H1 (cell line): Measurements from ENCODE around the gene ACTRT3. TPM values are rescaled to one million over a fixed set of nuclear protein-coding genes. Genes with fewer than 3 reads are reported as not detected.

Experiments used
- CTCF ChIA-PET: fragments of 300-600 bp; sonication (Branson Sonifier 250); formaldehyde crosslinking; loops from one replicate; lab custom pipeline; 2021; ENCODE audit not compliant: partially characterized antibody; lab: Charles Lee
- POLR2A ChIA-PET: fragments of 300-600 bp; sonication (Branson Sonifier 250); formaldehyde crosslinking; loops from one replicate; lab custom pipeline; 2021; ENCODE audit warnings: inconsistent platforms; ENCODE audit not compliant: partially characterized antibody; lab: Charles Lee
- DNase-seq, 2 experiments: peaks; one replicate each; pipeline versions ENCODE4 v3.0.0 to v3.0.0-alpha.2; 2010 to 2022; ENCODE audit warnings: low spot score in 2 of 2, low read depth in 1 of 2, mixed read lengths in 1 of 2
- FAIRE-seq: peaks from 2 replicates; lab custom pipeline; 2011; peaks lifted over from hg19 to GRCh38; lab: Jason Lieb, UNC
- H2AFZ ChIP-seq: 2 replicates; pipeline ENCODE4 v1.8.1; 2012; ENCODE audit warnings: low read length, inconsistent platforms
- H2AK5ac ChIP-seq: 2 replicates; pipeline ENCODE4 v1.6.1; 2013; ENCODE audit warnings: low read depth, low read length
- H2BK120ac ChIP-seq: replicated peaks from 2 replicates; pipeline ENCODE3; 2013; ENCODE audit warnings: low read depth, low read length, inconsistent platforms
- H2BK12ac ChIP-seq: 2 replicates; pipeline ENCODE4 v1.6.1; 2013; ENCODE audit warnings: low read depth, low read length
- H2BK15ac ChIP-seq: 2 replicates; pipeline ENCODE4 v1.6.1; 2013; ENCODE audit warnings: low read length
- H2BK20ac ChIP-seq: 2 replicates; pipeline ENCODE4 v1.6.1; 2013; ENCODE audit warnings: low read length
- H2BK5ac ChIP-seq: 2 replicates; pipeline ENCODE4 v1.6.1; 2013; ENCODE audit warnings: low read depth, low read length
- H3K14ac ChIP-seq: 2 replicates; pipeline ENCODE4 v1.6.1; 2013; ENCODE audit warnings: inconsistent platforms; ENCODE audit not compliant: insufficient read length
- H3K18ac ChIP-seq: 2 replicates; pipeline ENCODE4 v1.6.1; 2013; ENCODE audit warnings: low read length; ENCODE audit errors: extremely low read depth
- H3K23ac ChIP-seq: 2 replicates; pipeline ENCODE4 v1.6.1; 2013; ENCODE audit warnings: inconsistent platforms; ENCODE audit not compliant: insufficient read length
- H3K23me2 ChIP-seq: 2 replicates; pipeline ENCODE4 v1.6.1; 2013; ENCODE audit warnings: low read depth, low read length
- H3K27ac ChIP-seq: 2 replicates; pipeline ENCODE4 v1.6.1; 2011; ENCODE audit warnings: low read depth, low read length, inconsistent platforms
- H3K27me3 ChIP-seq, 4 experiments: replicated peaks in 1 of 4; 1 replicate in 1 of 4; 2 replicates in 3 of 4; pipeline versions ENCODE4 v1.6.1 to v1.8.1; 2011 to 2013; ENCODE audit warnings: low read length in 3 of 4, mild to moderate bottlenecking in 3 of 4, inconsistent platforms in 2 of 4, mixed read lengths in 2 of 4, moderate library complexity in 1 of 4; ENCODE audit not compliant: control insufficient read depth in 3 of 4, insufficient read depth in 3 of 4; ENCODE audit errors: extremely low read depth in 1 of 4
- H3K36me3 ChIP-seq, 4 experiments: 2 replicates each; pipeline versions ENCODE4 v1.6.1 to v1.8.1; 2011 to 2013; ENCODE audit warnings: mild to moderate bottlenecking in 4 of 4, low read length in 3 of 4, moderate library complexity in 2 of 4, control low read depth in 1 of 4, inconsistent platforms in 1 of 4; ENCODE audit not compliant: insufficient read depth in 4 of 4, control insufficient read depth in 2 of 4
- H3K4ac ChIP-seq: replicated peaks from 2 replicates; pipeline ENCODE3; 2013; ENCODE audit warnings: low read length, low read depth, mixed read lengths, inconsistent platforms; ENCODE audit not compliant: insufficient read length
- H3K4me1 ChIP-seq, 4 experiments: replicated peaks in 1 of 4; 1 replicate in 1 of 4; 2 replicates in 3 of 4; pipeline versions ENCODE4 v1.6.1 to v1.8.1; 2011 to 2013; ENCODE audit warnings: low read length in 3 of 4, inconsistent platforms in 2 of 4, mixed read lengths in 1 of 4; ENCODE audit not compliant: insufficient read depth in 4 of 4, control insufficient read depth in 3 of 4
- H3K4me2 ChIP-seq, 2 experiments: 2 replicates each; pipeline versions ENCODE4 v1.6.1 to v1.8.1; 2011 to 2013; ENCODE audit warnings: low read depth in 2 of 2, low read length in 2 of 2, control low read depth in 1 of 2, inconsistent platforms in 1 of 2, mild to moderate bottlenecking in 1 of 2; ENCODE audit not compliant: insufficient read depth in 1 of 2
- H3K4me3 ChIP-seq, 4 experiments: fragments of 200-600, 300-600 bp in 1 of 4; sonication (generic), shearing (Covaris generic), sonication (Bioruptor Twin) in 1 of 4; 2 replicates each; pipeline versions ENCODE4 v1.5.1 to v1.8.1; 2011 to 2016; ENCODE audit warnings: low read length in 4 of 4, low read depth in 3 of 4, control low read depth in 2 of 4, inconsistent platforms in 2 of 4, mild to moderate bottlenecking in 2 of 4, mixed read lengths in 1 of 4, moderate library complexity in 1 of 4; ENCODE audit not compliant: insufficient read depth in 2 of 4; ENCODE audit errors: extremely low read depth in 1 of 4
- H3K56ac ChIP-seq: replicated peaks from 2 replicates; pipeline ENCODE3; 2013; ENCODE audit warnings: low read depth, mild to moderate bottlenecking, mixed read lengths, low read length, inconsistent platforms; ENCODE audit not compliant: insufficient read length
- H3K79me1 ChIP-seq: 2 replicates; pipeline ENCODE4 v1.6.1; 2013; ENCODE audit warnings: low read depth, low read length, control low read depth
- H3K79me2 ChIP-seq, 2 experiments: 2 replicates each; pipeline versions ENCODE4 v1.6.1 to v1.8.1; 2012 to 2013; ENCODE audit warnings: low read length in 2 of 2, mild to moderate bottlenecking in 2 of 2, inconsistent platforms in 1 of 2; ENCODE audit not compliant: insufficient read depth in 2 of 2, control insufficient read depth in 1 of 2
- H3K9ac ChIP-seq, 4 experiments: replicated peaks in 1 of 4; 1 replicate in 1 of 4; 2 replicates in 3 of 4; pipeline versions ENCODE4 v1.6.1 to v1.8.1; 2011 to 2013; ENCODE audit warnings: low read depth in 3 of 4, low read length in 3 of 4, control low read depth in 2 of 4, mild to moderate bottlenecking in 2 of 4, moderate library complexity in 2 of 4, inconsistent platforms in 1 of 4; ENCODE audit errors: extremely low read depth in 1 of 4
- H3K9me3 ChIP-seq, 2 experiments: 2 replicates each; pipeline versions ENCODE4 v1.6.1 to v1.8.1; 2012 to 2013; ENCODE audit warnings: mild to moderate bottlenecking in 2 of 2, moderate library complexity in 2 of 2, control low read depth in 1 of 2, inconsistent platforms in 1 of 2, low read depth in 1 of 2, low read length in 1 of 2, mixed read lengths in 1 of 2; ENCODE audit not compliant: insufficient read depth in 2 of 2
- H4K20me1 ChIP-seq, 2 experiments: replicated peaks in 1 of 2; 2 replicates each; pipeline versions ENCODE3 to v1.8.1; 2011 to 2013; ENCODE audit warnings: inconsistent platforms in 2 of 2, low read length in 2 of 2, mild to moderate bottlenecking in 1 of 2; ENCODE audit not compliant: insufficient read depth in 2 of 2, control insufficient read depth in 1 of 2
- H4K5ac ChIP-seq: 2 replicates; pipeline ENCODE4 v1.6.1; 2013; ENCODE audit warnings: low read length, low read depth, mixed read lengths, inconsistent platforms; ENCODE audit not compliant: insufficient read length
- H4K8ac ChIP-seq: 2 replicates; pipeline ENCODE4 v1.8.0; 2013; ENCODE audit warnings: mild to moderate bottlenecking, moderate library complexity, low read length, inconsistent platforms; ENCODE audit not compliant: insufficient read depth; ENCODE audit errors: extremely low read depth
- H4K91ac ChIP-seq: replicated peaks from 2 replicates; pipeline ENCODE3; 2013; ENCODE audit warnings: low read length, mixed read lengths, inconsistent platforms; ENCODE audit not compliant: insufficient read length
- BCL11A ChIP-seq, 2 experiments: IDR thresholded peaks; one replicate each; pipeline ENCODE4 v1.6.1; 2011; ENCODE audit warnings: low read depth in 2 of 2, low read length in 2 of 2, mild to moderate bottlenecking in 2 of 2
- CBX5 ChIP-seq: fragments of 300-800, 300-1000 bp; sonication (generic); IDR thresholded peaks from 2 replicates; pipeline ENCODE4 v1.7.1; 2016; ENCODE audit warnings: antibody characterized with exemption, low read length, low read depth
- GTF2F1 ChIP-seq: IDR thresholded peaks from 2 replicates; pipeline ENCODE4 v1.6.1; 2012; ENCODE audit warnings: low read depth, low read length, improper control_type of control experiment, borderline replicate concordance
- HDAC6 ChIP-seq: IDR thresholded peaks from one replicate; pipeline ENCODE4 v1.7.1; 2012; ENCODE audit warnings: low read depth, mild to moderate bottlenecking, inconsistent platforms, low read length, moderate library complexity
- JUN ChIP-seq: IDR thresholded peaks from 2 replicates; pipeline ENCODE4 v1.6.1; 2011; ENCODE audit warnings: low read depth, mild to moderate bottlenecking, improper control_type of control experiment, low read length
- KDM5A ChIP-seq: fragments of 200-600 bp; IDR thresholded peaks from 2 replicates; pipeline ENCODE4 v1.7.1; 2012; ENCODE audit warnings: mild to moderate bottlenecking, low read length, inconsistent platforms, mixed read lengths
- RNF2 ChIP-seq: fragments of 200-900, 300-1000 bp; sonication (generic); IDR thresholded peaks from 2 replicates; pipeline ENCODE4 v1.7.1; 2016; ENCODE audit warnings: borderline replicate concordance, low read depth, mild to moderate bottlenecking, antibody characterized with exemption, low read length; ENCODE audit not compliant: poor library complexity, severe bottlenecking; ENCODE audit errors: missing control alignments
- WGBS, 2 experiments: shearing (Covaris generic) in 1 of 2; methylation state at CpG; one replicate each; pipeline versions ENCODE4 v1.1.6 to v1.1.7; 2013 to 2015; ENCODE audit warnings: low lambda C conversion rate in 2 of 2, mixed read lengths in 2 of 2, inconsistent platforms in 1 of 2, low coverage in 1 of 2, missing lambda C conversion rate in 1 of 2; ENCODE audit not compliant: insufficient replicate concordance in 2 of 2, insufficient coverage in 1 of 2, insufficient read length in 1 of 2; ENCODE audit errors: extremely low coverage in 1 of 2, missing lambda C conversion rate in 1 of 2; 5-methylcytosine and 5-hydroxymethylcytosine counted together
- long read RNA-seq, 2 experiments: library from RNA in 1 of 2; library from capped mRNA in 1 of 2; stranded (forward); transcript quantifications; one replicate each; pipeline ENCODE4 v2.0.0, GENCODE V29; 2021; ENCODE audit warnings: inconsistent platforms in 1 of 2
- polyA minus RNA-seq, 3 experiments: library from RNA; depleted of rRNA, polyadenylated mRNA; stranded (reverse); fragments of >200 nt; gene quantifications; 1 replicate in 2 of 3; 2 replicates in 1 of 3; pipeline ENCODE4 v1.2.3, GENCODE V29; 2011
- polyA plus RNA-seq, 7 experiments: library from polyadenylated mRNA; depleted of rRNA in 3 of 7; stranded (reverse) in 5 of 7; unstranded in 2 of 7; fragments of >200 nt in 5 of 7; fragments of 200-250 nt in 2 of 7; gene quantifications; 1 replicate in 5 of 7; 2 replicates in 1 of 7; 4 replicates in 1 of 7; pipeline versions ENCODE4 v1.2.1 to v1.2.3, GENCODE V29; 2011 to 2013; ENCODE audit warnings: missing spikeins in 2 of 7, mixed read lengths in 2 of 7
- total RNA-seq: library from RNA; stranded (reverse); fragmentation: NEBNext Ultra II Directional; extraction: Animal tissue kit (Norgen Biotek cat#: 25700); gene quantifications from 2 replicates; pipeline ENCODE4 v1.2.1, GENCODE V29; 2021

ACTRT3 gene
- 5.9 and 7.1 TPM in 2 replicates for total RNA-seq
- polyA plus RNA-seq (2011; rRNA removed), result 3.0 and 3.4 TPM in 2 replicates
- polyA plus RNA-seq (2011; cell fraction: cytosol; rRNA removed), result 3.7 TPM
- polyA plus RNA-seq (2011; cell fraction: nucleus; rRNA removed), result 2.8 TPM
- polyA plus RNA-seq (2012, experiment 1 of 2), result 4.5 to 5.9 TPM (median 4.8 TPM) in 4 replicates
- polyA plus RNA-seq (2012, experiment 2 of 2), result 1.4 TPM
- polyA plus RNA-seq (2013, experiment 1 of 2), result 3.0 TPM
- polyA plus RNA-seq (2013, experiment 2 of 2), result 3.0 TPM
- 7.5 and 9.0 TPM in 2 replicates for polyA minus RNA-seq (2011; rRNA and poly(A)+ RNA removed)
- 1.1 TPM for polyA minus RNA-seq (2011; cell fraction: cytosol; rRNA and poly(A)+ RNA removed)
- 6.1 TPM for polyA minus RNA-seq (2011; cell fraction: nucleus; rRNA and poly(A)+ RNA removed)
- long read RNA-seq, experiment 1, partial matches to known transcripts, result 0 of 4 reads
- long read RNA-seq, experiment 1, other reads (novel, unspliced or antisense), result 2 of 4 reads
- long read RNA-seq, experiment 2, transcript ACTRT3-201 (2 exons, 2,005 nt), result major isoform, 7 of 7 reads
- long read RNA-seq, experiment 2, partial matches to known transcripts, result 0 of 7 reads
- long read RNA-seq, experiment 2, other reads (novel, unspliced or antisense), result 0 of 7 reads

- no peak for FAIRE-seq
- CTCF ChIA-PET, result interaction anchor here (0.6 to 1.0 kb wide), 2 partner anchors 282 to 905 kb away, joined by 3 read pairs; no protein-coding TSS in a partner anchor
- no peak for TF ChIP-seq RNF2
- 0 out of 2 replicates have a peak, but pooled peaks have one; percentile 21 for TF ChIP-seq GTF2F1
- TF ChIP-seq JUN, result no peak
- TF ChIP-seq BCL11A (IDR thresholded peaks at IDR 0.05; ENCODE audit: low read depth in 2 of 2, low read length in 2 of 2), result no peak
- no peak for TF ChIP-seq KDM5A
- TF ChIP-seq HDAC6, result no peak
- no peak for TF ChIP-seq CBX5
These were observed at the start of gene ACTRT3 for GRCh38 chr3:169769287-169770181. ACTRT3 (minus strand) TSS chr3:169769561; CDS start chr3:169769520, 41 bp downstream.

More at GRCh38 chr3:169769287-169770181, at the start of gene ACTRT3:
- Histone ChIP-seq H3K14ac (no peak within 1 kb of the TSS), H4K8ac (peak within 1 kb of the TSS; percentile 80), H3K56ac (peak within 1 kb of the TSS; percentile 42), H2AFZ (peak within 1 kb of the TSS; percentile 100), H3K23me2 (no peaks in the 10 kb centered on the region; the same call in 1 of the 2 replicates), H3K18ac (no peak within 1 kb of the TSS; the same call in 1 of the 2 replicates), H3K79me2 (peaks cover 0 to 11% of the 10 kb centered on the region in 2 experiments; a peak in 3 of 4 replicates), H4K5ac (peak within 1 kb of the TSS; percentile 89), H2BK15ac (no peak within 1 kb of the TSS), H3K27me3 (no peaks in the 10 kb centered on the region), H2BK20ac (no peak within 1 kb of the TSS), H2BK120ac (no peak within 1 kb of the TSS), H3K79me1 (no peaks in the 10 kb centered on the region), H3K4me3 (peak within 1 kb of the TSS; percentile 42 to 87 (median 68)), H3K4me1 (no peaks in the 10 kb centered on the region; a peak in 3 of 7 replicates), H3K27ac (peak within 1 kb of the TSS; percentile 15; the same call in 1 of the 2 replicates), H3K36me3 (peaks cover 0 to 3% (median 0%) of the 10 kb centered on the region in 4 experiments; a peak in 1 of 8 replicates), H3K9ac (peak within 1 kb of the TSS in 1 of 4 experiments; percentile 47; a peak in 3 of 7 replicates), H3K4ac (no peak within 1 kb of the TSS), H3K23ac (no peak within 1 kb of the TSS), H3K4me2 (peak within 1 kb of the TSS; percentile 69 to 78), H4K91ac (peak within 1 kb of the TSS; percentile 72), H2BK5ac (no peak within 1 kb of the TSS; the same call in 1 of the 2 replicates), H2AK5ac (no peak within 1 kb of the TSS), H4K20me1 (peaks cover 0 to 2% of the 10 kb centered on the region in 2 experiments), H2BK12ac (no peak within 1 kb of the TSS), H3K9me3 (no peaks in the 10 kb centered on the region)
- POLR2A ChIA-PET, result interaction anchor here (0.7 to 1.5 kb wide), 4 partner anchors 15 to 24 kb away, joined by 3 read pairs; no protein-coding TSS in a partner anchor
- DNase-seq, result peak in 1 of 2 experiments; percentile 84
- 3% methylated on average over 44 of the region's 51 CpGs; no CpG with 5 or more reads in 1 of the 2 experiments for WGBS, 2 experiments
